Tibial nerve (tissue), 4 donors: ENCODE results near the gene BIRC5. TPM values are rescaled to one million over a fixed set of nuclear protein-coding genes. Genes with fewer than 3 reads are reported as not detected.
A peak's percentile ranks its signal among the peaks of the same experiment; 100 is the strongest.

Experiments
- DNase-seq, 2 donors: peaks; one replicate each; pipeline ENCODE4 v3.0.0-alpha.2; 2019; ENCODE audit warnings: low spot score in 2 of 2
- H3K27ac ChIP-seq, 4 donors: fragments of 200-600 bp; sonication (generic) in 3 of 4; one replicate each; pipeline ENCODE4 v1.5.1; 2017 to 2019; ENCODE audit warnings: mild to moderate bottlenecking in 1 of 4
- H3K27me3 ChIP-seq, 2 donors: fragments of 200-600 bp; sonication (generic) in 1 of 2; one replicate each; pipeline versions ENCODE4 v1.5.1 to v1.6.0; 2017 to 2019
- H3K36me3 ChIP-seq, 3 donors: fragments of 200-600 bp; sonication (generic); one replicate each; pipeline ENCODE4 v1.5.1; 2018 to 2019
- H3K4me1 ChIP-seq, 4 donors: fragments of 200-600 bp; sonication (generic) in 3 of 4; one replicate each; pipeline ENCODE4 v1.5.1; 2017 to 2019
- H3K4me3 ChIP-seq, 4 donors: fragments of 200-600 bp; sonication (generic) in 3 of 4; one replicate each; pipeline ENCODE4 v1.5.1; 2017 to 2019; ENCODE audit warnings: mild to moderate bottlenecking in 1 of 4, moderate library complexity in 1 of 4
- H3K9me3 ChIP-seq, 4 donors: fragments of 200-600 bp; sonication (generic) in 3 of 4; one replicate each; pipeline ENCODE4 v1.5.1; 2017 to 2019
- CTCF ChIP-seq, 5 experiments: fragments of 200-600 bp in 3 of 5; fragments of 450-650 bp in 2 of 5; sonication (generic) in 3 of 5; IDR thresholded peaks; one replicate each; pipeline ENCODE4 v1.5.1; 2016 to 2019; ENCODE audit warnings: antibody characterized with exemption in 5 of 5, mild to moderate bottlenecking in 3 of 5, moderate library complexity in 2 of 5
- EP300 ChIP-seq, 2 donors: sonication (generic); formaldehyde crosslinking; IDR thresholded peaks; one replicate each; pipeline ENCODE4 v1.6.1; 2017; ENCODE audit warnings: antibody characterized with exemption in 2 of 2, mild to moderate bottlenecking in 1 of 2
- POLR2A ChIP-seq, 2 donors: fragments of 450-650 bp; IDR thresholded peaks; one replicate each; pipeline ENCODE4 v1.6.1; 2017; ENCODE audit warnings: antibody characterized with exemption in 2 of 2, mild to moderate bottlenecking in 2 of 2, moderate library complexity in 2 of 2
- WGBS, 2 donors: methylation state at CpG; one replicate each; pipeline ENCODE4 v1.1.5; 2018; 5-methylcytosine and 5-hydroxymethylcytosine counted together
- total RNA-seq, 4 donors: library from RNA; depleted of rRNA; stranded (reverse); fragments of >200 nt; gene quantifications; one replicate each; pipeline ENCODE4 v1.1.0, GENCODE V29; 2016

BIRC5 gene
- total RNA-seq, 4 donors from 2014 or later = 0.87 to 8.7 (median 0.98) TPM; not detected in 1

- WGBS, 2 donors = 68 to 71% methylated on average over 14 to 18 of the region's 20 CpGs
- Histone ChIP-seq H3K4me1 (peaks cover 0 to 23% (median 18%) of the 10 kb centered on the region in 4 donors), H3K36me3 (no peaks in the 10 kb centered on the region), H3K4me3 (no peak overlapping the region), H3K27ac (no peak overlapping the region), H3K27me3 (no peaks in the 10 kb centered on the region), H3K9me3 (peaks cover 0 to 5% (median 0%) of the 10 kb centered on the region in 4 donors)
- TF ChIP-seq CTCF (IDR thresholded peaks at IDR 0.05) (no peak), POLR2A (IDR thresholded peaks at IDR 0.05) (no peak), EP300 (IDR thresholded peaks at IDR 0.05) (no peak)
- DNase-seq = no peak
Measured at GRCh38 chr17:78249818-78250806, 36.1 kb downstream of the BIRC5 start.

- H3K27ac ChIP-seq = no peak overlapping the region
- peak; percentile 55 to 64 for DNase-seq
- H3K4me1 ChIP-seq = peaks cover 0 to 23% (median 18%) of the 10 kb centered on the region in 4 donors
- no peaks in the 10 kb centered on the region for H3K9me3 ChIP-seq
- WGBS, 2 donors = 39 to 42% methylated on average over 19 to 21 of the region's 27 CpGs
- H3K4me3 ChIP-seq = no peak overlapping the region
- no peaks in the 10 kb centered on the region for H3K27me3 ChIP-seq
- TF ChIP-seq CTCF (IDR thresholded peaks at IDR 0.05) (peak; percentile 94 to 99 (median 99)), POLR2A (IDR thresholded peaks at IDR 0.05) (no peak)
- H3K36me3 ChIP-seq = no peaks in the 10 kb centered on the region
Measured at GRCh38 chr17:78250891-78251772, 37.1 kb downstream of the BIRC5 start.

- TF ChIP-seq EP300 (IDR thresholded peaks at IDR 0.05) (no peak), CTCF (IDR thresholded peaks at IDR 0.05) (no peak), POLR2A (IDR thresholded peaks at IDR 0.05) (no peak)
- Histone ChIP-seq H3K27me3 (no peaks in the 10 kb centered on the region), H3K4me1 (peaks cover 0 to 23% (median 18%) of the 10 kb centered on the region in 4 donors), H3K9me3 (no peaks in the 10 kb centered on the region), H3K4me3 (no peak overlapping the region), H3K27ac (no peak overlapping the region), H3K36me3 (no peaks in the 10 kb centered on the region)
- WGBS, 2 donors = 37 to 59% methylated on average over 5 to 6 of the region's 6 CpGs
- no peak for DNase-seq
Measured at GRCh38 chr17:78251773-78252103, 37.7 kb downstream of the BIRC5 start.

GRCh38 chr17:78252111-78252634, 38.1 kb downstream of the BIRC5 start:
- TF ChIP-seq CTCF (IDR thresholded peaks at IDR 0.05) = no peak
- TF ChIP-seq EP300 (IDR thresholded peaks at IDR 0.05) = no peak
- Histone ChIP-seq H3K27me3 (no peaks in the 10 kb centered on the region), H3K4me3 (no peak overlapping the region), H3K9me3 (no peaks in the 10 kb centered on the region), H3K27ac (no peak overlapping the region), H3K4me1 (peaks cover 0 to 26% (median 18%) of the 10 kb centered on the region in 4 donors), H3K36me3 (no peaks in the 10 kb centered on the region)
- DNase-seq = no peak
- WGBS, 2 donors = 71 to 76% methylated on average over 5 to 12 of the region's 12 CpGs
